Fibroblast of skin of scalp (primary cell): ENCODE data around the gene MYH3.
A peak's percentile ranks its signal among the peaks of the same experiment; 100 is the strongest.

Experiments used
- DNase-seq: peaks from one replicate; pipeline ENCODE4 v3.0.0-alpha.2; 2013

Gene MYH3

GRCh38 chr17:10613775-10614513 lies 43.2 kb downstream of the MYH3 start:
- peak; percentile 74 for DNase-seq

- peak; percentile 93 for DNase-seq
These were observed 44.0 kb downstream of the MYH3 start for GRCh38 chr17:10612957-10613744.

- no peak for DNase-seq
These were observed 46.2 kb downstream of the MYH3 start for GRCh38 chr17:10610884-10611283.

- no peak for DNase-seq
These were observed 48.9 kb downstream of the MYH3 start for GRCh38 chr17:10608244-10608643.

- no peak for DNase-seq
These were observed 51.0 kb downstream of the MYH3 start for GRCh38 chr17:10606110-10606509.

- no peak for DNase-seq
These were observed 51.8 kb downstream of the MYH3 start for GRCh38 chr17:10605221-10605783.

- DNase-seq = no peak
These were observed 52.6 kb downstream of the MYH3 start for GRCh38 chr17:10604521-10604920.

- DNase-seq = no peak
These were observed 53.2 kb downstream of the MYH3 start for GRCh38 chr17:10603931-10604330.

- DNase-seq = peak; percentile 85
These were observed 56.5 kb downstream of the MYH3 start for GRCh38 chr17:10600571-10600970.

GRCh38 chr17:10598621-10599020 lies 58.5 kb downstream of the MYH3 start:
- no peak for DNase-seq

- no peak for DNase-seq
These were observed 67.5 kb downstream of the MYH3 start for GRCh38 chr17:10589553-10590145.

- DNase-seq = no peak
These were observed 71.6 kb downstream of the MYH3 start for GRCh38 chr17:10585529-10585928.

GRCh38 chr17:10583834-10584233 lies 73.3 kb downstream of the MYH3 start:
- no peak for DNase-seq

- no peak for DNase-seq
These were observed 77.8 kb downstream of the MYH3 start for GRCh38 chr17:10579270-10579669.
